OCI-LY3 (cell line): Measurements from ENCODE around the gene COMMD3.

Experiments
- CTCF ChIP-seq: fragments of 200-600, 300-600 bp; sonication (generic); IDR thresholded peaks from 2 replicates; pipeline ENCODE4 v1.5.1; 2014; ENCODE audit warnings: antibody characterized with exemption, low read length, low read depth
- EZH2phosphoT487 ChIP-seq: fragments of 200-600 bp; shearing (Covaris generic); IDR thresholded peaks from 2 replicates; pipeline ENCODE4 v1.6.1; 2018; ENCODE audit warnings: antibody characterized with exemption, mixed run types, low read depth

- no peak for TF ChIP-seq CTCF
- TF ChIP-seq EZH2phosphoT487: no peak
Observed at GRCh38 chr10:22317076-22317370, 835 bp downstream of the COMMD3 start.
